CD4-positive, alpha-beta T cell (primary cell): Measurements from ENCODE around the gene BDH1. TPM values are rescaled to one million over a fixed set of nuclear protein-coding genes. Genes with fewer than 3 reads are reported as not detected.

Source experiments
- ATAC-seq: fragments of 200-7000 bp; cut with Tn5 transposase; one replicate; pipeline ENCODE4 v1.10.0; 2022; ENCODE audit warnings: mild to moderate bottlenecking; ENCODE audit not compliant: poor library complexity
- CTCF ChIA-PET: fragments of 350-600 bp; sonication (Branson Sonifier 250); formaldehyde crosslinking; loops from one replicate; lab custom pipeline; 2021; ENCODE audit warnings: antibody characterized with exemption, inconsistent platforms; lab: Charles Lee
- POLR2A ChIA-PET: fragments of 350-600 bp; sonication (Branson Sonifier 250); formaldehyde crosslinking; loops from one replicate; lab custom pipeline; 2021; ENCODE audit warnings: antibody characterized with exemption, inconsistent platforms; lab: Charles Lee
- DNase-seq, 14 experiments: peaks; one replicate each; pipeline ENCODE4 v3.0.0-alpha.2; 2013 to 2020; ENCODE audit warnings: mixed read lengths in 2 of 14
- H3K27ac ChIP-seq, 2 donors: one replicate each; pipeline versions ENCODE4 v1.5.1 to v1.7.0; 2013; ENCODE audit warnings: low read length in 2 of 2, low read depth in 1 of 2, mild to moderate bottlenecking in 1 of 2
- H3K27me3 ChIP-seq, 2 experiments: 1 replicate in 1 of 2; 2 replicates in 1 of 2; pipeline versions ENCODE4 v1.6.1 to v1.7.0; 2013; ENCODE audit warnings: low read length in 2 of 2, control low read depth in 1 of 2, mild to moderate bottlenecking in 1 of 2, moderate library complexity in 1 of 2; ENCODE audit not compliant: insufficient read depth in 2 of 2, control insufficient read depth in 1 of 2
- H3K36me3 ChIP-seq: one replicate; pipeline ENCODE4 v1.6.1; 2013; ENCODE audit warnings: low read length, control low read depth; ENCODE audit not compliant: insufficient read depth
- H3K4me1 ChIP-seq: one replicate; pipeline ENCODE4 v1.6.1; 2013; ENCODE audit warnings: low read length, control low read depth; ENCODE audit not compliant: insufficient read depth
- H3K4me3 ChIP-seq: one replicate; pipeline ENCODE4 v1.5.1; 2013; ENCODE audit warnings: mild to moderate bottlenecking, low read length, moderate library complexity
- H3K9me3 ChIP-seq, 2 experiments: 1 replicate in 1 of 2; 2 replicates in 1 of 2; pipeline versions ENCODE4 v1.6.1 to v1.7.0; 2013; ENCODE audit warnings: low read length in 2 of 2, mild to moderate bottlenecking in 2 of 2, control low read depth in 1 of 2, moderate library complexity in 1 of 2; ENCODE audit not compliant: control insufficient read depth in 1 of 2, insufficient read depth in 1 of 2
- H3K27ac Mint-ChIP-seq: one replicate; pipeline ENCODE4 v1.8.0; 2020; ENCODE audit warnings: mixed read lengths
- H3K27me3 Mint-ChIP-seq: one replicate; pipeline ENCODE4 v1.8.0; 2021; ENCODE audit warnings: mixed read lengths
- H3K36me3 Mint-ChIP-seq: one replicate; pipeline ENCODE4 v1.8.0; 2021; ENCODE audit warnings: low read depth, mixed read lengths
- H3K4me1 Mint-ChIP-seq: one replicate; pipeline ENCODE4 v1.8.0; 2021; ENCODE audit warnings: low read depth, mixed read lengths
- H3K4me3 Mint-ChIP-seq: one replicate; pipeline ENCODE4 v1.8.0; 2020; ENCODE audit warnings: mild to moderate bottlenecking, mixed read lengths
- H3K9me3 Mint-ChIP-seq: one replicate; pipeline ENCODE4 v1.8.0; 2020; ENCODE audit warnings: mixed read lengths
- intact Hi-C, 2 experiments: fragments of 100-400 bp; cut with DNase I in 1 of 2; cut with micrococcal nuclease in 1 of 2; formaldehyde crosslinking; loops; one replicate each; pipeline versions ENCODE4 v1.15.1 to v1.9.0; 2023 to 2025; cut with DNase I, micrococcal nuclease
- total RNA-seq, 174 experiments: library from RNA in 2 of 174; stranded (reverse) in 2 of 174; gene quantifications; one replicate each; pipeline ENCODE4 v1.2.3 and lab custom pipeline; 2021 to 2026
- TF ChIP-seq, protein P1 (sequence below): fragments of 200-600 bp; IDR thresholded peaks from one replicate; pipeline ENCODE4 v1.8.0; 2022; ENCODE audit warnings: antibody characterized with exemption, mild to moderate bottlenecking

BDH1 gene
- total RNA-seq, 2 experiments from 2014 or later: 17.7 to 22.2 TPM

DNA sequence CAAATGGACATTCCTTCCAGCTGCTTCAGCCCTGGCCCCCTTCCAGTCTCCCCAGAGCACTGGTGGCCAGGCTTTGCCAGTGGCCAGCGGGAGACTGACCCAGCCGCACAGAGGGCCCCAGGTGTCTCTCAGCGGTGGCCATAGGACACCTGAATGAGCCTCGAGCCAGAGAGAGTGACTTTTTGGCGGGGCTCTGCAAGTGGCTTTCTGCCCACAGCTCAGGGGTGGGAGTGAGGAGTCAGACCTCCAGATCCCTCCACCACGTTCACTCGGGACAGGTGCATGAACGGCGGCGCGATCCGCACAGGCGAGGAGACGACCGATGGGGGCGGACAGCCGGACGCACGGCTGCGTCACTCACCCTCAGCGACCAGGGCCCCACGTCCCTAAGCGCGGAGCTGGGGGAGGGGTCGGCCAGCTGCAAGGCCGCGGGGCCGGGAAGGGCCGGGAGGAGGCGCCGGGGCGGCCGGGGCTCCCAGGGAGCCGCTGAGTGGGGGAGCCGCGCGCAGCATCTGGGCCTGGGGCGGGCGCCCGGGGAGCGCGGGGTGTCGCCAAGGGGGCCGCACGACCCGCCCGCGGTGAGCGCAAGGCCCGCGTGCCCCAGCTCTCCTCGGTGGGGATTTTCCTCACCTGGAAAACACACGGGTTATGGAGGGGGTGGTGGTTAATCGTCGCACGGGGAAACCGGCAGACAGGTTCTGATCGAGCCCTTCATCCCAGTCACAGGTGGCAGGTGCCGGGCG is 57.1 kb downstream of the BDH1 start:
- H3K4me3 Mint-ChIP-seq: no peak overlapping the region
- CTCF ChIA-PET: interaction anchor here (0.6 kb wide), 1 partner anchor 351 kb away, joined by 3 read pairs; no protein-coding TSS in a partner anchor
- Histone ChIP-seq H3K36me3 (no peaks in the 10 kb centered on the region), H3K27ac (no peak overlapping the region), H3K4me3 (no peak overlapping the region), H3K27me3 (no peaks in the 10 kb centered on the region), H3K9me3 (peaks cover 0 to 12% of the 10 kb centered on the region in 2 experiments), H3K4me1 (no peaks in the 10 kb centered on the region)
- no peaks in the 10 kb centered on the region for H3K27me3 Mint-ChIP-seq
- H3K36me3 Mint-ChIP-seq: no peaks in the 10 kb centered on the region
- POLR2A ChIA-PET: no interaction called here
- no peak overlapping the region for H3K27ac Mint-ChIP-seq
- DNase-seq (no peak), ATAC-seq (no peak)
- intact Hi-C loops: no loop called here
- TF ChIP-seq, protein P1, sequence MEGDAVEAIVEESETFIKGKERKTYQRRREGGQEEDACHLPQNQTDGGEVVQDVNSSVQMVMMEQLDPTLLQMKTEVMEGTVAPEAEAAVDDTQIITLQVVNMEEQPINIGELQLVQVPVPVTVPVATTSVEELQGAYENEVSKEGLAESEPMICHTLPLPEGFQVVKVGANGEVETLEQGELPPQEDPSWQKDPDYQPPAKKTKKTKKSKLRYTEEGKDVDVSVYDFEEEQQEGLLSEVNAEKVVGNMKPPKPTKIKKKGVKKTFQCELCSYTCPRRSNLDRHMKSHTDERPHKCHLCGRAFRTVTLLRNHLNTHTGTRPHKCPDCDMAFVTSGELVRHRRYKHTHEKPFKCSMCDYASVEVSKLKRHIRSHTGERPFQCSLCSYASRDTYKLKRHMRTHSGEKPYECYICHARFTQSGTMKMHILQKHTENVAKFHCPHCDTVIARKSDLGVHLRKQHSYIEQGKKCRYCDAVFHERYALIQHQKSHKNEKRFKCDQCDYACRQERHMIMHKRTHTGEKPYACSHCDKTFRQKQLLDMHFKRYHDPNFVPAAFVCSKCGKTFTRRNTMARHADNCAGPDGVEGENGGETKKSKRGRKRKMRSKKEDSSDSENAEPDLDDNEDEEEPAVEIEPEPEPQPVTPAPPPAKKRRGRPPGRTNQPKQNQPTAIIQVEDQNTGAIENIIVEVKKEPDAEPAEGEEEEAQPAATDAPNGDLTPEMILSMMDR: no peak
- H3K4me1 Mint-ChIP-seq: no peaks in the 10 kb centered on the region
- H3K9me3 Mint-ChIP-seq: no peaks in the 10 kb centered on the region

DNA sequence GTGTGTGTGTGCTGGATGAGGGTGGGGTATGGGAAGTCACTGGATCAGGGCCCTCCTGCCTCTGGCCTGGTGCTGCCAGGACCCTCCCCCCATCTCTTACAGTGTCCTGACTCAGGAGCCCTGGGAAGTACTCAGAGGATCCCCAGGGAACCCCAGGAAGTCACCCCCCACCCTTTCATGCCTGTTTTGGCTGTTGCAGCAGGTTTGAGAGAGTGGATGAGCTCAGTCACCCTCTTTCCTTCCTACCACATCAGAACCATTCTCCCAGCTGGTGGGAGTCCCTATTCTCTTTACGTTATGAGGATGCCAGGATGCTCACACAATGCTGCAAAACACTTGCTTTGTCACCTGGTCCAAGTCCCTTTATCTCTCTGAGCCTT is 59.0 kb downstream of the BDH1 start:
- TF ChIP-seq, protein P1: no peak
- Mint-ChIP-seq H3K27me3 (no peaks in the 10 kb centered on the region), H3K9me3 (no peaks in the 10 kb centered on the region), H3K36me3 (no peaks in the 10 kb centered on the region), H3K27ac (no peak overlapping the region), H3K4me1 (no peaks in the 10 kb centered on the region), H3K4me3 (no peak overlapping the region)
- intact Hi-C loops: no loop called here
- no peak overlapping the region for H3K4me3 ChIP-seq
- no peak overlapping the region for H3K27ac ChIP-seq
- peaks cover 0 to 7% of the 10 kb centered on the region in 2 experiments for H3K9me3 ChIP-seq
- H3K4me1 ChIP-seq: no peaks in the 10 kb centered on the region
- no peaks in the 10 kb centered on the region for H3K36me3 ChIP-seq
- no peak for ATAC-seq
- no peaks in the 10 kb centered on the region for H3K27me3 ChIP-seq
- ChIA-PET POLR2A (no interaction called here), CTCF (interaction anchor here (0.6 kb wide), 1 partner anchor 13 kb away, joined by 3 read pairs; no protein-coding TSS in a partner anchor)
- no peak for DNase-seq

DNA sequence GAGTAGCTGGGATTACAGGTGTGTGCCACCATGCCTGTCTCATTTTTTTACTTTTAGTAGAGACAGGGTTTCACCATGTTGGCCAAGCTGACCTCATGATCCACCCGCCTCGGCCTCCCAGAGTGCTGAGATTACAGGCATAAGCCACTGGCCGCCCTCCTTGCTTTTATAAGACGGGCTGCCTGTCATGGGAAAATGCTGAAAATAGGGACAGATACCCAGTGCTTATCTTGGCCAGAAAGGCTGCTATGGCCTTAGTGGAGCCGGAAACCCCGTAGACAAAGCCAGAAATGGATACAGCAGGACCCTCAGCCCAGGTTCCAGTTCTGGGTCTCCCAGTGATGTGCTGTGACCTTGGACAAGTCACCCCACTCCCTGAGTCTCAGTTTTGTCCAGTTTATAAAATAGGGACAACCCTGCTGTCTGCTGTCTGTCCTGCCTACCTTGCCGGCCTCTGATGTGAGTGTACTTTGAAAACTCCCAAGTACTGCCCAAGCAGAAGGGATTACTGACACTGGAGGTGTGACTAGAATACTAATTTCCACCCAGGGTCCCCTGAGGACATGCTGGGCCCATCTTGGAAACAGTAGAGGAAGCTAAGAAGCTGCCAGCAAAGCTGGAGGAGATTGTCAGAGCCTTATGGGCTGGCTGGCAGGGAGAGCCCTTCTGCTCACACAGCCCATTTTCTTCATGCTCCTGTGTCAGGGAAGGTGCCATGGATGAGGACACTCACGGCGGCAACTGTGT is 59.6 kb downstream of the BDH1 start:
- Histone ChIP-seq H3K4me3 (no peak overlapping the region), H3K36me3 (no peaks in the 10 kb centered on the region), H3K4me1 (no peaks in the 10 kb centered on the region), H3K27me3 (no peaks in the 10 kb centered on the region), H3K9me3 (peaks cover 0 to 6% of the 10 kb centered on the region in 2 experiments), H3K27ac (no peak overlapping the region)
- no peak for DNase-seq
- Mint-ChIP-seq H3K36me3 (no peaks in the 10 kb centered on the region), H3K4me3 (no peak overlapping the region), H3K27ac (no peak overlapping the region), H3K9me3 (no peaks in the 10 kb centered on the region), H3K4me1 (no peaks in the 10 kb centered on the region), H3K27me3 (no peaks in the 10 kb centered on the region)
- CTCF ChIA-PET: no interaction called here
- TF ChIP-seq, protein P1: no peak
- POLR2A ChIA-PET: no interaction called here
- no peak for ATAC-seq
- intact Hi-C loops: no loop called here
